Panc1 (cell line): ENCODE results near the gene NMT1.

ENCODE experiments used
- CTCF ChIP-seq: fragments of 450-650 bp; IDR thresholded peaks from 2 replicates; pipeline ENCODE4 v1.5.1; 2017; ENCODE audit warnings: mild to moderate bottlenecking
- POLR2AphosphoS5 ChIP-seq: IDR thresholded peaks from 2 replicates; pipeline ENCODE4 v1.6.1; 2012; ENCODE audit warnings: mild to moderate bottlenecking, low read depth, low read length, moderate library complexity
- REST ChIP-seq, 2 experiments: IDR thresholded peaks; 2 replicates each; pipeline ENCODE4 v1.6.1; 2011 to 2012; ENCODE audit warnings: low read depth in 2 of 2, control low read depth in 1 of 2, low read length in 1 of 2, mild to moderate bottlenecking in 1 of 2, moderate library complexity in 1 of 2; ENCODE audit not compliant: insufficient read depth in 1 of 2
- SIN3A ChIP-seq: IDR thresholded peaks from 2 replicates; pipeline ENCODE4 v1.6.1; 2012; ENCODE audit warnings: low read depth, mild to moderate bottlenecking, low read length, moderate library complexity, borderline replicate concordance; ENCODE audit not compliant: insufficient read depth
- TCF7L2 ChIP-seq: IDR thresholded peaks from 2 replicates; pipeline ENCODE4 v1.6.1; 2011; ENCODE audit warnings: mild to moderate bottlenecking, low read depth, low read length, inconsistent platforms

- TF ChIP-seq POLR2AphosphoS5, result no peak
- TF ChIP-seq REST (IDR thresholded peaks at IDR 0.05; ENCODE audit: insufficient read depth in 1 of 2, low read depth in 2 of 2, low read length in 1 of 2), result no peak
- TF ChIP-seq CTCF, result no peak; the same call in 1 of the 2 replicates
- TF ChIP-seq TCF7L2, result no peak
- no peak for TF ChIP-seq SIN3A
These were observed 38.8 kb upstream of the NMT1 start for GRCh38 chr17:45022288-45022648.
